Activated CD4-positive, alpha-beta T cell treated with anti-CD3 and anti-CD28 coated beads, Interleukin-2, amount 50 U/mL, for 16 hours (primary cell): ENCODE measurements around the gene EGFR.
A peak's percentile ranks its signal among the peaks of the same experiment; 100 is the strongest.

Experiments used
- DNase-seq: peaks from one replicate; pipeline ENCODE4 v3.0.0-alpha.2; 2020

EGFR gene

GRCh38 chr7:55065511-55066229, 46.9 kb downstream of the EGFR start:
- DNase-seq, result no peak

- no peak for DNase-seq
These were observed 47.7 kb downstream of the EGFR start for GRCh38 chr7:55066524-55066923.

- no peak for DNase-seq
These were observed 48.1 kb downstream of the EGFR start for GRCh38 chr7:55066938-55067337.

GRCh38 chr7:55067748-55068147, 48.9 kb downstream of the EGFR start:
- DNase-seq, result no peak

GRCh38 chr7:55069271-55069792, 50.5 kb downstream of the EGFR start:
- DNase-seq, result no peak

GRCh38 chr7:55070271-55070743, 51.5 kb downstream of the EGFR start:
- DNase-seq, result no peak

- no peak for DNase-seq
These were observed 52.0 kb downstream of the EGFR start for GRCh38 chr7:55070854-55071253.

GRCh38 chr7:55071411-55072175, 52.8 kb downstream of the EGFR start:
- no peak for DNase-seq

- no peak for DNase-seq
These were observed 53.4 kb downstream of the EGFR start for GRCh38 chr7:55072251-55072650.

GRCh38 chr7:55073051-55073511, 54.3 kb downstream of the EGFR start:
- no peak for DNase-seq

- peak; percentile 34 for DNase-seq
These were observed 55.2 kb downstream of the EGFR start for GRCh38 chr7:55073976-55074528.

- no peak for DNase-seq
These were observed 56.7 kb downstream of the EGFR start for GRCh38 chr7:55075464-55076021.

GRCh38 chr7:55077561-55078410, 59.0 kb downstream of the EGFR start:
- DNase-seq, result no peak

GRCh38 chr7:55078465-55079372, 59.9 kb downstream of the EGFR start:
- DNase-seq, result no peak

GRCh38 chr7:55080000-55080623, 61.3 kb downstream of the EGFR start:
- DNase-seq, result no peak

- DNase-seq, result no peak
These were observed 62.3 kb downstream of the EGFR start for GRCh38 chr7:55081068-55081467.

- DNase-seq, result no peak
These were observed 62.8 kb downstream of the EGFR start for GRCh38 chr7:55081472-55082227.

- no peak for DNase-seq
These were observed 63.4 kb downstream of the EGFR start for GRCh38 chr7:55082228-55082603.

GRCh38 chr7:55083206-55083605, 64.4 kb downstream of the EGFR start:
- no peak for DNase-seq

GRCh38 chr7:55084307-55084706, 65.5 kb downstream of the EGFR start:
- no peak for DNase-seq
